BJ (cell line): ENCODE results near the gene KIAA1958. TPM values are rescaled to one million over a fixed set of nuclear protein-coding genes. Genes with fewer than 3 reads are reported as not detected.

ENCODE experiments used
- CTCF ChIA-PET: fragments of 350-600 bp; formaldehyde crosslinking; extraction: SDS; loops from one replicate; lab custom pipeline; 2021; ENCODE audit warnings: antibody characterized with exemption, inconsistent platforms; lab: Yijun Ruan, JAX
- POLR2A ChIA-PET: fragments of 300-600 bp; sonication (Branson Sonifier 250); formaldehyde crosslinking; extraction: SDS; loops from one replicate; lab custom pipeline; 2021; ENCODE audit warnings: antibody characterized with exemption; lab: Charles Lee
- DNase-seq: peaks from one replicate; pipeline ENCODE4 v3.0.0-alpha.2; 2011; ENCODE audit warnings: low read depth
- H3K27me3 ChIP-seq: 2 replicates; pipeline ENCODE4 v1.6.0; 2011; ENCODE audit warnings: low read length; ENCODE audit not compliant: control insufficient read depth, insufficient read depth
- H3K36me3 ChIP-seq: 2 replicates; pipeline ENCODE4 v1.5.1; 2011; ENCODE audit warnings: low read length; ENCODE audit not compliant: control insufficient read depth, insufficient read depth
- H3K4me3 ChIP-seq: 2 replicates; pipeline ENCODE4 v1.5.1; 2011; ENCODE audit warnings: low read depth, mild to moderate bottlenecking, control low read depth, low read length
- CTCF ChIP-seq: IDR thresholded peaks from 2 replicates; pipeline ENCODE4 v1.5.1; 2011; ENCODE audit warnings: low read depth, mild to moderate bottlenecking, control low read depth, inconsistent platforms, low read length, moderate library complexity; ENCODE audit not compliant: insufficient read depth
- polyA plus RNA-seq: library from polyadenylated mRNA; depleted of rRNA; stranded (reverse); fragments of >200 nt; gene quantifications from 2 replicates; pipeline ENCODE4 v1.2.3, GENCODE V29; 2011

The KIAA1958 gene
- polyA plus RNA-seq, 1 experiment: 2.2 TPM

GRCh38 chr9:112493393-112494137, 6.9 kb downstream of the KIAA1958 start:
- H3K36me3 ChIP-seq: no peaks in the 10 kb centered on the region
- TF ChIP-seq CTCF: no peak
- ChIA-PET POLR2A (no interaction called here), CTCF (interaction anchor here (0.7 kb wide), 1 partner anchor 464 kb away, joined by 3 read pairs; no protein-coding TSS in a partner anchor)
- no peaks in the 10 kb centered on the region for H3K27me3 ChIP-seq
- no peak overlapping the region for H3K4me3 ChIP-seq
- DNase-seq: peak; percentile 51

GRCh38 chr9:112494153-112494552, 7.5 kb downstream of the KIAA1958 start:
- ChIA-PET CTCF (interaction anchor here (0.7 kb wide), 2 partner anchors 13 to 464 kb away, joined by 3 read pairs; no protein-coding TSS in a partner anchor), POLR2A (no interaction called here)
- no peak for TF ChIP-seq CTCF
- H3K27me3 ChIP-seq: no peaks in the 10 kb centered on the region
- H3K4me3 ChIP-seq: no peak overlapping the region
- no peaks in the 10 kb centered on the region for H3K36me3 ChIP-seq
- DNase-seq: no peak

- ChIA-PET POLR2A (no interaction called here), CTCF (no interaction called here)
- no peaks in the 10 kb centered on the region for H3K36me3 ChIP-seq
- no peak for TF ChIP-seq CTCF
- H3K27me3 ChIP-seq: no peaks in the 10 kb centered on the region
- H3K4me3 ChIP-seq: no peak overlapping the region
- DNase-seq: no peak
These were observed 9.0 kb downstream of the KIAA1958 start for GRCh38 chr9:112495614-112496013.

GRCh38 chr9:112496074-112496722, 9.6 kb downstream of the KIAA1958 start:
- TF ChIP-seq CTCF: no peak
- POLR2A ChIA-PET: no interaction called here

GRCh38 chr9:112500842-112501241, 14.2 kb downstream of the KIAA1958 start:
- H3K36me3 ChIP-seq: no peaks in the 10 kb centered on the region
- no peak overlapping the region for H3K4me3 ChIP-seq
- ChIA-PET CTCF (no interaction called here), POLR2A (no interaction called here)
- DNase-seq: no peak
- TF ChIP-seq CTCF: no peak
- no peaks in the 10 kb centered on the region for H3K27me3 ChIP-seq

More at GRCh38 chr9:112496074-112496722, 9.6 kb downstream of the KIAA1958 start:
- CTCF ChIA-PET: no interaction called here
- Histone ChIP-seq H3K4me3 (no peak overlapping the region), H3K36me3 (no peaks in the 10 kb centered on the region), H3K27me3 (no peaks in the 10 kb centered on the region)
- DNase-seq: no peak
